AG10803 (cell line): ENCODE results near the gene APOL2.

ENCODE experiments used
- DNase-seq: peaks from one replicate; pipeline ENCODE4 v3.0.0; 2010; ENCODE audit warnings: low read depth
- H3K4me3 ChIP-seq: 2 replicates; pipeline ENCODE4 v1.5.1; 2011; ENCODE audit warnings: mild to moderate bottlenecking, low read length, control low read depth
- CTCF ChIP-seq: conservative IDR thresholded peaks from 2 replicates; pipeline ENCODE4 v1.5.1; 2011; ENCODE audit warnings: mild to moderate bottlenecking, low read length, control low read depth, inconsistent platforms

Gene APOL2

GRCh38 chr22:36225333-36225922 is 13.9 kb downstream of the APOL2 start:
- no peak for DNase-seq
- no peak overlapping the region for H3K4me3 ChIP-seq
- no peak for TF ChIP-seq CTCF

DNA sequence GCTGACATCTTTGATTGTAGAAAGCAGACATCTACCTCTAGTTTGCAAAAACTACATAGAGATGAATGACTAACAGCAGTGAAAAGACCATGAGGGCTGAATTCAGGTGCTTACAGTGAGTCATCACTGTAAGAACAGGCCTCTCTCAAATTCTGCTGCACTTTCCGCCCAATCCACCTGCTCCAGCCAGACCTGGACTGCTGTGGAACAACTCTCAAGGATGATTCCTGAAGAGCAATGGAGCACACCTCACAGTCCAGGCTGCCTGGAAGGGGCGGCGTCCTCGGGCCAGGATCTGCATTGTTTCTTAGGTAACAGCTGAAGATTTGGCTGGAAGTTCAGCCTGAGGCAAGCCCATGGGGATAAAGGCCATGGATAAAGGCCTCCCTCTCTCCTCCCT is 15.1 kb downstream of the APOL2 start:
- no peak for TF ChIP-seq CTCF
- H3K4me3 ChIP-seq, result no peak overlapping the region
- no peak for DNase-seq

GRCh38 chr22:36223504-36223903 is 15.8 kb downstream of the APOL2 start:
- no peak for TF ChIP-seq CTCF
- no peak for DNase-seq
- H3K4me3 ChIP-seq, result no peak overlapping the region

DNA sequence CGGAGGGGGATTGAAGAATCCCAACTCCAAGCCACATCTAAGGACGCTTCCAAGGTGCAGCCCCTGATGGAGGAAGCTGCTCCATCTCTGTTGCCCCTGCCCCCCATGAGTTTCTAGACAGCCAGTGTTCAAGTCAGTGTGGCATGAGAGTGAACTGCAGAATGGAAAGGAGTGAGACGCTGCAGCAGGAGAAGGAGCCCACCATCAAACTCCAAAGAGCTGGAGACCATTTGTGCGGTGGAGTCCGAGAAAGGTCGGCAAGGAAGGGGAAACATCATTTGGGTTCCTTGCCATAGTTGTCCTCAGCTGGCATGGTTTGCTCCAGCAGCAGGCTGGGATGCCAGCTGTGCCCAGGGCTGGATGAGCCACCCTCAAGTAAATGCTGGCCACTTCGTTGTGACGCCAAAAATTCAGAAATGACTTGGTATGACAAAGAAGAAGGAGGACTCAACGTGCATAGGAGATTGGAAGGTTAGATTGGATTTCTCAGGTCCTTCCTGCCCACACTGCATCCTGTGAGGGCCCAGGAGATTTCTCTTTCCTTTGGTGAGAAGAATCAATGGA is 16.4 kb downstream of the APOL2 start:
- no peak for TF ChIP-seq CTCF
- DNase-seq, result no peak
- no peak overlapping the region for H3K4me3 ChIP-seq

- peak; percentile 65 for TF ChIP-seq CTCF
- DNase-seq, result no peak
- no peak overlapping the region for H3K4me3 ChIP-seq
Measured at GRCh38 chr22:36221799-36222751, 17.3 kb downstream of the APOL2 start.

DNA sequence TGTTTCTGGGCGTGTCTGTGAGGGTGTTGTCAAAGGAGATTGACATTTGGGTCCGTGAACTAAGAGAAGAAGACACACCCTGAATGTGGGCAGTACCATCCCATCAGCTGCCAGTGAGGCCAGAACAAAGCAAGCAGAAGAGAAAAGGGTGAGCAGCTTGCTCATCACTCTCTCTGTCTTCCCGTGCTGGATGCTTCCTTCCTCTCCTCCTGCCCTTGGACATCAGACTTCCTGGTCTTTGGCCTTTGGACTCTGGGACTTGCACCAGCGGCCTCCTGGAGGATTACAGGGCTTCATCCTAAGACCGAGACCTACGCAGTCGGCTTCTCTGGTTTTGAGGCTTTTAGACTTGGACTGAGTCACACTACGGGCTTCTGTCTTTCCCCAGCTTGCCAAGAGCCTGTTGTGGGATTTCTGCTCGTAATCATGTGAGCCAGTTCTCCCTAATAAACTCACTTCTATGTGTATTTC is 18.8 kb downstream of the APOL2 start:
- peak; percentile 51 for DNase-seq
- H3K4me3 ChIP-seq, result peak overlapping the region; percentile 41
- TF ChIP-seq CTCF, result no peak
